GM21576 (cell line): Measurements from ENCODE around the gene TTLL12.

Experiments used
- ATAC-seq: cut with Tn5 transposase; IDR thresholded peaks from one replicate; pipeline ENCODE4 v1.9.1; 2021; ENCODE audit warnings: mild to moderate bottlenecking, moderate library complexity; ENCODE audit not compliant: unreplicated experiment

The TTLL12 gene

DNA sequence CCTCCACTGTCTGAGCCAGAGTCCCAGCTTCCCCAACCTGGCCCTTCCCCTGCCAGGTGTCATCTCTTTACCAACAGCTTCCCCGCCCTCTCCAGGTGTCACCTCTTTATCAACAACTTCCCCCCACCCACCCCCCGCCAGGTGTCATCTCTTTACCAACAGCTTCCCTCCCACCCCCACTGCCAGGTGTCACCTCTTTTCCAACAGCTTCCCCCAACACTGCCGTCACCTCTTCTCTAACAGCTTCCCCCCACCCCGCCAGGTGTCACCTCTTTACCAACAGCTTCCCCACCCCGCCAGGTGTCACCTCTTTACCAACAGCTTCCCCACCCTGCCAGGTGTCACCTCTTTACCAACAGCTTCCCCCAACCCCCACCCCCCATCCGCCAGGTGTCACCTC lies 29.8 kb upstream of the TTLL12 start:
- no peak for ATAC-seq

- ATAC-seq = no peak
Observed at GRCh38 chr22:43213962-43214361, 27.0 kb upstream of the TTLL12 start.

GRCh38 chr22:43213051-43213450 lies 26.1 kb upstream of the TTLL12 start:
- no peak for ATAC-seq

DNA sequence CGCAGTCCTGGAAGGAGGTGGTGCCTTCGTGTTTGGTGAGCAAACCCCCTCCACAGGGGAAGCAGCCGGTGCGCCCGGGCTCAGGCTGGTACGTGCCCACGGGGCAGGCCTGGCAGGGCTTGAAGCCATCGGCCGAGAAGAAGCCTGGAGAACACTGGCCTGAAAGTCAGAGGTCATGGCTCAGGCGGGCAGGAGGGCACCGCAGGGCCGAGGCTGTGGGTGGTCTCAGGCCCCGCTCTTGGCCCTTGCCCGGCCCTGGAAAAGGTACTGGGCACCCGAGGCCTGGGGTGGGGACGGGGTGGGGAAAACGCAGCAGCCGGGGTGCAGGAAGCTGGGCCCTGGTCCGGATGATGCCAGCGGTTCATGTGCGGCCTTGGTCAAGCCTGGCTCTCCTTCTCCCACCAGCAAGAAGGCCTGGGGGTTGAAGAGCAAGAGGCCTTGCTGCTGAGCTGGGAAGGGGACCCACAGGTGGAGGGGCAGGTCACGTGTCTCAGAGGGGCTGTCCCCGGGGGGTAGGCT lies 25.6 kb upstream of the TTLL12 start:
- ATAC-seq = no peak

DNA sequence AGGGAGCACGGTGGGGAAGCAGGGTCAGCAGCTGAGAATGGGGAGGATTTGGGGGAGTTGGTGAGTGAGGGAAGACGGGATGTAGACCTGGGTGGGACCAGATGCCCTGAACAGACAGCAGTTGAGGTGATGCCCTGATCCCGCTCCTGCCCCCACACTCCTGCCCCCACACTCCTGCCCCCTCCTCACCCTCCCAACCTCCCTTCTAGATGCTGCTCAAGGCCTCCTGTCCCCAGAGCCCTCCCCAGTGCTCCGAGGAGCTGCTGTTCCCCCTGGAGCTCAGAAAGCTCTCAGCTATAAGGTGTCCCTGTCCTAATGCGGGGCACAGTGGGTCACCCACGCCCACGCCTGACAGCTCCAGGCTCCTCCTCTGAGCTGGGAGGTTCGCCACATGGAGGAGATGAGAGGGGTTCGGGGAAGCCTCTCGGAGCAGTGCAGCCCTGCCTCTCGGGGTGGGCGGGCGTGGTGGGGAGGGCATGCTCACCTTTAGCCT lies 25.1 kb upstream of the TTLL12 start:
- no peak for ATAC-seq

GRCh38 chr22:43210631-43211515 lies 23.9 kb upstream of the TTLL12 start:
- no peak for ATAC-seq

- ATAC-seq = no peak
Observed at GRCh38 chr22:43209971-43210370, 23.0 kb upstream of the TTLL12 start.

GRCh38 chr22:43209523-43209890 lies 22.6 kb upstream of the TTLL12 start:
- ATAC-seq = no peak

- no peak for ATAC-seq
Observed at GRCh38 chr22:43208703-43209522, 22.0 kb upstream of the TTLL12 start.

- ATAC-seq = no peak
Observed at GRCh38 chr22:43207849-43208702, 21.1 kb upstream of the TTLL12 start.

- no peak for ATAC-seq
Observed at GRCh38 chr22:43207386-43207785, 20.5 kb upstream of the TTLL12 start.

DNA sequence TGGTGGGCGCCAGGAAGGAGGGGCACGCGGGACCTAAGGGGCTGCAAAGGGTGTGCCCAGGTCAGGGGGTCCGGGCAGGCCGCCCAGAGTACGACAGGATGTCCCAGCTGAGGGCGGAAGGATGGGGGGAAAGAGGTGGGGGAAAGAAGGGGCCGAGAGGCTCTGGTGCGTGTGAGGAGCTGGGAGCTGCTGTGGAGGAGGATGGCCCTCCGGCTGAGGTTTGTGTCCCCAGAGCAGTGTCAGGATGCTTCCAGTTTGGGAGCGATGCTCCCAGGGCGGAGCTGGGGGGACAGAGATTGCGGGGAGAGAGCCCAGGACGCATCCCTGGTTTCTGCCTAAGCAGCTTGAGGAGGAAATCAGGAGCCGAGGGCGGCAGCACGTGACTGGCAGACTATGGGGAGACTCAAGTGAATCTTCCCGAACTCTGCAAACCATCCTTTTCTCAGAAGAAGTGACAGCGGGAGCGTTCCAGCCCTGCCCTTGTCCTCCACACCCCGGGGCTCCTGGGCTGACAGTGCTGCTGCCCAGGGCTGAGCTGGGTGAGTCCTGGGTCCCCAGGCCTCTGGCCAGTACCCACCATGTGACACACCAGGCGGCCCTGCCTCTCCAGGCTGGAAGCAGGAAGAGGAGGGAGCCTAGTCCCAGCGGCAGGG lies 19.7 kb upstream of the TTLL12 start:
- no peak for ATAC-seq

- no peak for ATAC-seq
Observed at GRCh38 chr22:43205748-43206508, 19.0 kb upstream of the TTLL12 start.

DNA sequence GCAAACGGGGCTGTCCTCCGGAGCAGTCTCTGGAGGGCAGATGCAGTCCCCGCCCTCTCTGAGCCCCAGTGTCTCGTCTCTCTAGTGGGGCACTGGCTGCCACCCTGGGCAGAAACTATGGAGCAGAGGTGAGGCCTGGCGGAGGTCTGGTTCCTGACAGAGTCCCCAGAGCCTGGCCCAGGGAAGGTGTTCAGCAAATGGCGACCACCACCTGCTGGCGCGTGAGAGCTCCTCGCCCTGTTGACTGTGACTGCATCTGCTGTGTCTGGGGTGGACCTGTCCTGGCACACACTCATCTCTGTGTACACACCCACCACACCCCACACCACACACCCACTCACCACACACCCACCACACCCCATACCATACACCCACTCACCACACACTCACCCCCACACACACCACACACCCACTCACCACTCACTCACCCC lies 18.3 kb upstream of the TTLL12 start:
- ATAC-seq = no peak

DNA sequence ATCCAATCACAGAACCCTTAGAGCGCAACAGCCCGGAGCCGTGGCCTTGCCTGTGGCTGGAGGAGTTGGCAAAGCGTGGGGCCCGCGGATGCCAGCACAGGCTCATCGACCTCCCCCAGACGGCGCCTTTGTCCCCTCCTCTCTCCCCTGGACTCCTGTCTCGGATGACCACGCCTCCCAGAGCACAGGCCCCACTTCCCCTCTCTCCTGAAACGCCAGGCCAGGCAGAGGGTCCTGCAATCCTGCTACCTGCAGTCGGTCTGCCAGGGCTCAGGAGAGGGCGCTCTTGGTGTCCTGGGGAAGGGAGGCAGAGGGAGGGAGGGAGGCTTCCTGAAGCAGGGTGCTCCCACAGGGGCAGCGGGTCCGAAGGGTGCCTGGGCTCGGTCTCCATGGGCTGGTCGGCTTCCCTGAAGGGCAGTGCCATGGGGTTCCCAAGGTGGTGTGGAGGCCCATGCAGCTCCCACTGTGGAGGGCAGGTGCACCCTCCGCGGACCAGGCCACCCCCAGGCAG lies 16.6 kb upstream of the TTLL12 start:
- ATAC-seq = no peak

GRCh38 chr22:43202756-43203410 lies 15.9 kb upstream of the TTLL12 start:
- no peak for ATAC-seq

GRCh38 chr22:43202326-43202725 lies 15.4 kb upstream of the TTLL12 start:
- no peak for ATAC-seq

DNA sequence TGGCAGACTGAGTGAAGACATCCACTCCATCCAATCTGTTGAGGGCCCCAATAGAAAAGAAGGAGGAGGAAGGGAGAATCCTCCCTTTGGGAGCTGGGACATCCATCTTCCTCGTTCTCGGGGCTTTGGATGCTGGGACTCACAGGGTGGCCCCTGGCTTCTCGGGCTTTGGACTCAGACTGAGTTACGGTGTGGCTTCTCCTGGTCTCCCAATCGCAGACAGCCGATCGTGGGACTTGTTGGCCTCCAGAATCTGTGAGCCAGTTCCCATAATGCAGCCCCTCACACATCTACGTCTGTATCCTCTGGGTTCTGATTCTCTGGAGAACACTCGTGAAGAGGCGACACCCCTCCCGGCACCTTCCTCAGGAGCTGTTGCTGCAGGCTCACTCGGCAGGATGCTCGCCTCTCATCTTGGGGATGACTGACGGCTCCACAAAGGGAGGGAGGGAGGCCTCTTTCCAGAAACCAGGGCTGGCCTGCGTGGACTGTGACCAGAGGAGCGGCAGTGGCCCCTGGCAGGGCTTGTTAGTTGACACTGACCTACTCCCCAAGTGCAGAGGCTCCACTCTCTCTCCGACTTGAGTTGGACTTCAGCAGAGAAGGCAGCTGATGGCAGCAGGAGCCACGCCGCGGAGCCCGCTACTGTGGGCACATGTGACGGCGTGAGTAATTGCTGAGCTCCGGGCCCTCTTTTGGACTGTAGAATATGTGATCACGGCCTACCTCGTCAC lies 14.7 kb upstream of the TTLL12 start:
- ATAC-seq = no peak
